ENCODE measurements around the gene CMTM7. TPM values are rescaled to one million over a fixed set of nuclear protein-coding genes. Genes with fewer than 3 reads are reported as not detected.

Gene CMTM7
- total RNA-seq, 1 donor from 2014 or later: 37.4 TPM

GRCh38 chr3:32500880-32501782, 109.5 kb downstream of the CMTM7 start:
- peaks cover 4% of the 10 kb centered on the region for H3K36me3 Mint-ChIP-seq (ENCODE audit: low read depth)
- no peak for TF ChIP-seq CTCF (conservative IDR thresholded peaks at IDR 0.05)
- H3K4me1 Mint-ChIP-seq: peaks cover 39% of the 10 kb centered on the region
- no peak overlapping the region for H3K27ac Mint-ChIP-seq (ENCODE audit: unreplicated experiment)
- no peaks in the 10 kb centered on the region for H3K9me3 Mint-ChIP-seq
- no peaks in the 10 kb centered on the region for H3K27me3 Mint-ChIP-seq (ENCODE audit: low read depth)
- H3K4me3 Mint-ChIP-seq: peak overlapping the region; percentile 98
- no peak for DNase-seq (ENCODE audit: low read depth, low spot score)

GRCh38 chr3:32501783-32502117, 110.1 kb downstream of the CMTM7 start:
- H3K4me1 Mint-ChIP-seq: peaks cover 36% of the 10 kb centered on the region
- no peak for TF ChIP-seq CTCF (conservative IDR thresholded peaks at IDR 0.05)
- H3K36me3 Mint-ChIP-seq (ENCODE audit: low read depth): peaks cover under 1% of the 10 kb centered on the region
- peak overlapping the region; percentile 95 for H3K27ac Mint-ChIP-seq (ENCODE audit: unreplicated experiment)
- H3K27me3 Mint-ChIP-seq (ENCODE audit: low read depth): no peaks in the 10 kb centered on the region
- H3K4me3 Mint-ChIP-seq: peak overlapping the region; percentile 98
- no peak for DNase-seq (ENCODE audit: low read depth, low spot score)
- H3K9me3 Mint-ChIP-seq: no peaks in the 10 kb centered on the region

GRCh38 chr3:32502118-32502945, 110.7 kb downstream of the CMTM7 start, which contains the start of gene CMTM6:
Gene CMTM6 (minus strand): TSS chr3:32502852. CDS start chr3:32502745, 107 bp downstream.
- Mint-ChIP-seq H3K4me1 (peaks cover 36% of the 10 kb centered on the region), H3K36me3 (ENCODE audit: low read depth) (no peaks in the 10 kb centered on the region), H3K4me3 (peak within 1 kb of the TSS; percentile 98), H3K9me3 (no peaks in the 10 kb centered on the region), H3K27ac (ENCODE audit: unreplicated experiment) (peak within 1 kb of the TSS; percentile 95), H3K27me3 (ENCODE audit: low read depth) (no peaks in the 10 kb centered on the region)
- TF ChIP-seq CTCF (conservative IDR thresholded peaks at IDR 0.05): no peak
- peak; percentile 60 for DNase-seq (ENCODE audit: low read depth, low spot score)

- H3K4me3 Mint-ChIP-seq: peak overlapping the region; percentile 98
- H3K9me3 Mint-ChIP-seq: no peaks in the 10 kb centered on the region
- H3K27ac Mint-ChIP-seq (ENCODE audit: unreplicated experiment): no peak overlapping the region
- H3K36me3 Mint-ChIP-seq (ENCODE audit: low read depth): no peaks in the 10 kb centered on the region
- no peaks in the 10 kb centered on the region for H3K27me3 Mint-ChIP-seq (ENCODE audit: low read depth)
- no peak for TF ChIP-seq CTCF (conservative IDR thresholded peaks at IDR 0.05)
- peaks cover 36% of the 10 kb centered on the region for H3K4me1 Mint-ChIP-seq
- no peak for DNase-seq (ENCODE audit: low read depth, low spot score)
These were observed 111.3 kb downstream of the CMTM7 start for GRCh38 chr3:32502946-32503286.

Other genes starting within 250 kb of the CMTM7 start
- gene CMTM8, start 153.2 kb upstream of the CMTM7 start, total RNA-seq: 4.4 TPM in 2 replicates
- 32.6 and 33.7 TPM in 2 replicates for gene CMTM6, start 111.0 kb downstream of the CMTM7 start, total RNA-seq
- 58.7 and 59.2 TPM in 2 replicates for gene DYNC1LI1, start 179.0 kb downstream of the CMTM7 start, total RNA-seq